ENCODE results near the gene SCP2. TPM values are rescaled to one million over a fixed set of nuclear protein-coding genes. Genes with fewer than 3 reads are reported as not detected.

Gene SCP2
- total RNA-seq, 1 donor from 2014 or later: 26.3 TPM

DNA sequence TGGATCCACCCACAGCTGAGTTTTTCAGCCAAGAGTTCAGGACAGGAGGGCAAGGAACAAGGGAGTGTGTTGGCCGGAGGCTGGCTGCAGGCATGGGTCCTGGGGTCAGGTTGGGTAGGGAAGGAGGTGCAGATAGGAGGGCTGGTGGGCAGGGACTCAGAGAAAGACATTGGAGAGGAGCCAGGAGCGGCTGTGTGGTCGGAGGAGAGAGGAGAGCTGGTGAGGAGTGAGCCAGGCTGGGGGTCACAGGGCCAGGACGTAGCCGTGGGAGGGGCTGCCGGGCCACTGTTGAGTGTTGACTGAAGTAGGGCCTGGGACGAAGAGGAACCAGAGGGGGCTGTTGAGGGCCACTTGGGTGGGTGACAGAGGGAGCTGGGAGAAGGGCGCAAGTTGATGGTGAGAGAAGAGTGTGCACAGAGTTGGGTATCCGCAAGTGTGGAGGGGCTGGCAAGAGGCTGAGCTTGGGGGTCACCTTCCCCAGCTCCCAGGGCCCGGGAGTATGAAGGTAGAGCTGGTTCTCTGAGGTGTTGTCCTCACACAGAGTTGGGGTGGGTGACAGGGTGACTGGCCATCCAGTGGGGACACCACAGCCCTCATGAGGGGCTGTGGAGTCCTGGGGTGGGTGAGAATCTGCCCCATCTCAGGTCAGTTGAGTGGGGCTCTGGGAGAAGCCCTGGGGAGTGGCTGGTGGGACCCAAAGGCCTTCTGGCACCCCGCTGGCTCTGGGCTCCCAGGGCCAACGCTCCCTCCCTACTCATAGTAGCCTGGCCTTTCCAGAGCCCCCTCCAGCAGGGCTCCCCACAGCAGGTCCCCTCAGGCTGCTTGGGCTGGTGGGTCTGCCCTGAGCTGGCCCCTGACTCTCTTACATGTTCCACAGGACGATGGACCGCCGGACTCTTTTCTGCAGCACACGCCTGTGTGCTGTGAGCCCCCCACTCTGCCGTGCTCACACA, 156.8 kb downstream of the SCP2 start:
- no peaks in the 10 kb centered on the region for H3K27me3 ChIP-seq
- no peaks in the 10 kb centered on the region for H3K9me3 ChIP-seq
- no peak overlapping the region for H3K4me3 ChIP-seq
- no peaks in the 10 kb centered on the region for H3K4me1 ChIP-seq
- TF ChIP-seq, protein P1, sequence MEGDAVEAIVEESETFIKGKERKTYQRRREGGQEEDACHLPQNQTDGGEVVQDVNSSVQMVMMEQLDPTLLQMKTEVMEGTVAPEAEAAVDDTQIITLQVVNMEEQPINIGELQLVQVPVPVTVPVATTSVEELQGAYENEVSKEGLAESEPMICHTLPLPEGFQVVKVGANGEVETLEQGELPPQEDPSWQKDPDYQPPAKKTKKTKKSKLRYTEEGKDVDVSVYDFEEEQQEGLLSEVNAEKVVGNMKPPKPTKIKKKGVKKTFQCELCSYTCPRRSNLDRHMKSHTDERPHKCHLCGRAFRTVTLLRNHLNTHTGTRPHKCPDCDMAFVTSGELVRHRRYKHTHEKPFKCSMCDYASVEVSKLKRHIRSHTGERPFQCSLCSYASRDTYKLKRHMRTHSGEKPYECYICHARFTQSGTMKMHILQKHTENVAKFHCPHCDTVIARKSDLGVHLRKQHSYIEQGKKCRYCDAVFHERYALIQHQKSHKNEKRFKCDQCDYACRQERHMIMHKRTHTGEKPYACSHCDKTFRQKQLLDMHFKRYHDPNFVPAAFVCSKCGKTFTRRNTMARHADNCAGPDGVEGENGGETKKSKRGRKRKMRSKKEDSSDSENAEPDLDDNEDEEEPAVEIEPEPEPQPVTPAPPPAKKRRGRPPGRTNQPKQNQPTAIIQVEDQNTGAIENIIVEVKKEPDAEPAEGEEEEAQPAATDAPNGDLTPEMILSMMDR (IDR thresholded peaks at IDR 0.05): no peak
- DNase-seq (ENCODE audit: low spot score in 2 of 2): no peak
- no peak overlapping the region for H3K27ac ChIP-seq
- intact Hi-C loops (cut with DNase I): no loop called here
- H3K36me3 ChIP-seq: peaks cover 0 to under 1% of the 10 kb centered on the region in 2 donors

DNA sequence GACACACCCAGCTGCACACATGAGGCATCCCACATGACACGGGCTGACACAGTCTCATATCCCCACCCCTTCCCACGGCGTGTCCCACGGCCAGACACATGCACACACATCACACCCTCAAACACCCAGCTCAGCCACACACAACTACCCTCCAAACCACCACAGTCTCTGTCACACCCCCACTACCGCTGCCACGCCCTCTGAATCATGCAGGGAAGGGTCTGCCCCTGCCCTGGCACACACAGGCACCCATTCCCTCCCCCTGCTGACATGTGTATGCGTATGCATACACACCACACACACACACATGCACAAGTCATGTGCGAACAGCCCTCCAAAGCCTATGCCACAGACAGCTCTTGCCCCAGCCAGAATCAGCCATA, 157.5 kb downstream of the SCP2 start:
- intact Hi-C loops (cut with DNase I): no loop called here
- TF ChIP-seq, protein P1 (IDR thresholded peaks at IDR 0.05): no peak
- H3K4me3 ChIP-seq: no peak overlapping the region
- no peaks in the 10 kb centered on the region for H3K36me3 ChIP-seq
- DNase-seq (ENCODE audit: low spot score in 2 of 2): no peak
- H3K4me1 ChIP-seq: no peaks in the 10 kb centered on the region
- no peaks in the 10 kb centered on the region for H3K9me3 ChIP-seq
- no peaks in the 10 kb centered on the region for H3K27me3 ChIP-seq
- H3K27ac ChIP-seq: no peak overlapping the region

DNA sequence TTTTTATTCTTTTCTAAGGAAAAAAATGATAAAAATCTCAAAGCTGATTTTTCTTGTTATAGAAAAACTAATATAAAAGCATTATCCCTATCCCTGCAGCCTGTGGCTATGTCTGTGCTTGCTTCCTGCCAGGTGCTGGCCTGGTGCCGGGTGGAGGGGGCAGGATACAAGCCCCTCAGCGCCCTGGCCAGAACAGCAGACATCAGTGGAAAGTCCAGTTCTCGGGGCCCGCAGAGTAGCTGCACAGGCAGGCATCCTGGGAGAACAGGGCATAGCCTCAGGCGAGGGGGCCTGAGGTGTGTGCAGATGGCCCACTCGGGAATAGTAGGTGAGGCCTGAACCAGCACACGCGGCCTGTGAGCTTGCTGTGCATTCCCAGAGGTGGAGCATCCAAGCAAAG, 158.3 kb downstream of the SCP2 start:
- Histone ChIP-seq H3K27ac (no peak overlapping the region), H3K4me3 (no peak overlapping the region), H3K4me1 (no peaks in the 10 kb centered on the region), H3K27me3 (no peaks in the 10 kb centered on the region), H3K36me3 (no peaks in the 10 kb centered on the region), H3K9me3 (no peaks in the 10 kb centered on the region)
- DNase-seq (ENCODE audit: low spot score in 2 of 2): no peak
- TF ChIP-seq, protein P1 (IDR thresholded peaks at IDR 0.05): no peak
- intact Hi-C loops (cut with DNase I): no loop called here

DNA sequence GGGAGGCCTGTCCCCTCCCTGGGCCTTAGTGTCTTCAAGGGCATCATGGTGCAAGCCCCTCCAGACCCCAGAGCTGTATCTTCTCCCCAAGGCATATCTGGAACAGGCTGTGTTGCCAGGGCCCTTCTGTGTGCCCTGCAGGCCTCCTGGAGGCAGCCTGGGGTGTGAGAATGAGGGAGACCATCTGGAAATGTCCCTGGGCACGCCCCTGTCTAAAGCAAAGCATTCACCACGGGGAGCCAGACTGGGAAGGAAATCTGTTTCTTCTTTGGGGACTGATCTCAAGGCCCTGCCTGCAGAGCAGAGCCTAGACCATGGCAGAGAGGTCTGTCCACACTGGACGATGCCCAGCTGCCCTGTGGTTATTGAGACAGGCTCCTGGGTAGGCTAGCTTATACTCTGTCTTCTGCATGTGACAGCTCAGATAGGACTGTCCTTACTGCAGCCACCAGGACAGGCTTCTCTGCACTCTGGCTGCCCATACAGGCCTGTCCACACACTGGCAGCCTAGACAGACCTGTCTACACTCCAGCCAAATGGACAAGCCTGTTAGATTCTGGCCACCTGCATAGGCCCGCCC, 159.5 kb downstream of the SCP2 start:
- Histone ChIP-seq H3K4me1 (no peaks in the 10 kb centered on the region), H3K27me3 (no peaks in the 10 kb centered on the region), H3K36me3 (no peaks in the 10 kb centered on the region), H3K27ac (no peak overlapping the region), H3K9me3 (no peaks in the 10 kb centered on the region), H3K4me3 (no peak overlapping the region)
- no peak for DNase-seq (ENCODE audit: low spot score in 2 of 2)
- intact Hi-C loops (cut with DNase I): no loop called here
- TF ChIP-seq, protein P1 (IDR thresholded peaks at IDR 0.05): no peak

DNA sequence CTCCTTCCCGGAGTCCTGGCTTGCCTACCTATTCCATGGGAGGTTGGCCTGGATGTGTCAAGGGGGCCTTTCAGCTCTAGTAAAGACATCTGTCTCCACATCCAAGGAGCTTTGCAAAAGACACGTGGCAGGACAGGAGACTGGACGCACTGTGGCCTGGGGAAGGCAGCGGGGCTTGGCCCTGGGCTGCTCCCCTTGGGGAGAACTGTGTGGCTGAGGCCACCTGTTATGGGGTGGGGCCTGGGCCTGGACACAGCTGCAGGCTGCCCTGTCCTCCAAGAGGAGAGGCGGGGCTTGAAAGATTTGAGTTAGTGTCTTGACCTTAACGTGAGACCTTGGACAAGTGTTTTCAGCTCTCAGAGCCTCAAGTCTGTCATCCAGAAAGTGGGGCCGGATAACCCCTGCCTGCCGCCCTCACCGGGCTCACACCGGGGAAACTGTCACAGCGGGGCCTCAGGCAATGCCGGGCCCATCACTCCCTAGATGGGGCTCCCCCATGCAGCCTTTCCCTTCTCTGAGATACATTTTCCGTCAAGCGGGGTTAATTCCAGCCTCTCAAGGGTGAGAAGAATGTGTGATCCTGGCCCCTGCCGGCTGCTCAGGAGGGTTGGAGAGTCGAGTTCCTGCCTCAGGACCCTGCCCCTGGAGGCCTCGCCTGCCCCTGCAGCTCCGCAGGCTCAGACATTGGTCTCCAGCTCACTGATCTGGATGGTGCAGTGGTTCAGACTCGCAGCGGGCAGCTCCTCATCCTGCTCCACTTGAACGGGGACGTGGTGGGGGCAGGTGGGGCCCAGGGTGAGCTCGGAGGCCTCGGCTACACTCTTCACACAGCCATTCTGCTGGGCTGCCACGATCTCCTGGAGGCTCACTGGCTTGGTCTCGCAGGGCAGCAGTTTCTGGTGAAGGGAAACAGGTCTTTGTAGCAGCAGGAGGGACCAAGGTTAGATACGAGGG, 160.5 kb downstream of the SCP2 start:
- intact Hi-C loops (cut with DNase I): no loop called here
- no peaks in the 10 kb centered on the region for H3K4me1 ChIP-seq
- no peak for DNase-seq (ENCODE audit: low spot score in 2 of 2)

More for the DNA sequence above, 160.5 kb downstream of the SCP2 start:
- Histone ChIP-seq H3K27me3 (no peaks in the 10 kb centered on the region), H3K4me3 (no peak overlapping the region), H3K9me3 (no peaks in the 10 kb centered on the region), H3K36me3 (no peaks in the 10 kb centered on the region), H3K27ac (no peak overlapping the region)
- TF ChIP-seq, protein P1 (IDR thresholded peaks at IDR 0.05): no peak
